ENCODE measurements around the gene B9D1. TPM values are rescaled to one million over a fixed set of nuclear protein-coding genes. Genes with fewer than 3 reads are reported as not detected.

Gene B9D1
- total and polyA plus RNA-seq, 2 of the 13 experiments (the other 11 are each of a cell fraction or from before 2014, with no cell fraction given) = 27.7 to 31.1 TPM

DNA sequence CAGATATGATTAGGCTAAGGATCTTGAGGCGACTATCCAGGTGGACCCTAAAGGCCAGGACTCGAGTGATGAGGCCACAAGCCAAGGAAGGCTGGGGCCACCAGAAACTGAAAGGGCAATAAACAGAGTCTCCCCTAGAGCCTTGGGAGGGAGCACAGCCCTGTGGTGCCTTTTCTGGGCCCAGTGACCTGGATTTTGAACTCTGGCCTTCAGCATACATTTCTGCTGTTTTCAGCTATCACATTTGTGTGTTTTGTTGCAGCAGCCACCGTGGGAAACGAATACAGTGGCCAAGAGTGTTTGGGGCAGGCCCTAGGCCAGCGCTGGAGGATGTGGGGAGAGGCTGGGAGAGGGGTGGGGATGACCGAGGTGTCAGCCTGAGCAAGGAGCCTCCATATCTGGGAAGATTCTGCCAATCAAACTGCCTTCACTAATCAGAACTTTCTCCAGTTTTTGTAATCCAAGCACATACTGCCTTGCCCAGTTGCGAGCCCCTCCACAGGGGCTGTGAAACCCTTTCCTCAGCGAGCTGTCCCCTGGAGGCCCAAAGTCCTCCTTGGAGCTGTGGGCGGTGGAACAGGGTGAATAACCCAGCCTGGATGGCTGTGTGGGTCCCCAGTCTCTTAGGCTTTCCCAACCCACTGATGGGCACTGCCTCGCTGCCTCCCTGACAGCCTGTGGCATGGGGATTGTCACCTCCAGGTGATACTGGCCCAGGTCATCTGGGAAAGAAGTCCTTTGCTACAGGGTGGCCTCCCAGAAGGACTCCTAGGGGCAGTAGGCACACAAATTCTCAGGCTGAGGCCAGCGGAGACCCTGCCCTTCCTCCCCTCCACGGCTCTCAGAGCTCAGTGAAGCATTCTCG is 16.8 kb downstream of the B9D1 start (continued):
- TF ChIP-seq ZNF12 (CRISPR knock-in tag; IDR thresholded peaks at IDR 0.05) = peak; percentile 74; the same call in 1 of the 2 replicates
- TF ChIP-seq, protein P1, sequence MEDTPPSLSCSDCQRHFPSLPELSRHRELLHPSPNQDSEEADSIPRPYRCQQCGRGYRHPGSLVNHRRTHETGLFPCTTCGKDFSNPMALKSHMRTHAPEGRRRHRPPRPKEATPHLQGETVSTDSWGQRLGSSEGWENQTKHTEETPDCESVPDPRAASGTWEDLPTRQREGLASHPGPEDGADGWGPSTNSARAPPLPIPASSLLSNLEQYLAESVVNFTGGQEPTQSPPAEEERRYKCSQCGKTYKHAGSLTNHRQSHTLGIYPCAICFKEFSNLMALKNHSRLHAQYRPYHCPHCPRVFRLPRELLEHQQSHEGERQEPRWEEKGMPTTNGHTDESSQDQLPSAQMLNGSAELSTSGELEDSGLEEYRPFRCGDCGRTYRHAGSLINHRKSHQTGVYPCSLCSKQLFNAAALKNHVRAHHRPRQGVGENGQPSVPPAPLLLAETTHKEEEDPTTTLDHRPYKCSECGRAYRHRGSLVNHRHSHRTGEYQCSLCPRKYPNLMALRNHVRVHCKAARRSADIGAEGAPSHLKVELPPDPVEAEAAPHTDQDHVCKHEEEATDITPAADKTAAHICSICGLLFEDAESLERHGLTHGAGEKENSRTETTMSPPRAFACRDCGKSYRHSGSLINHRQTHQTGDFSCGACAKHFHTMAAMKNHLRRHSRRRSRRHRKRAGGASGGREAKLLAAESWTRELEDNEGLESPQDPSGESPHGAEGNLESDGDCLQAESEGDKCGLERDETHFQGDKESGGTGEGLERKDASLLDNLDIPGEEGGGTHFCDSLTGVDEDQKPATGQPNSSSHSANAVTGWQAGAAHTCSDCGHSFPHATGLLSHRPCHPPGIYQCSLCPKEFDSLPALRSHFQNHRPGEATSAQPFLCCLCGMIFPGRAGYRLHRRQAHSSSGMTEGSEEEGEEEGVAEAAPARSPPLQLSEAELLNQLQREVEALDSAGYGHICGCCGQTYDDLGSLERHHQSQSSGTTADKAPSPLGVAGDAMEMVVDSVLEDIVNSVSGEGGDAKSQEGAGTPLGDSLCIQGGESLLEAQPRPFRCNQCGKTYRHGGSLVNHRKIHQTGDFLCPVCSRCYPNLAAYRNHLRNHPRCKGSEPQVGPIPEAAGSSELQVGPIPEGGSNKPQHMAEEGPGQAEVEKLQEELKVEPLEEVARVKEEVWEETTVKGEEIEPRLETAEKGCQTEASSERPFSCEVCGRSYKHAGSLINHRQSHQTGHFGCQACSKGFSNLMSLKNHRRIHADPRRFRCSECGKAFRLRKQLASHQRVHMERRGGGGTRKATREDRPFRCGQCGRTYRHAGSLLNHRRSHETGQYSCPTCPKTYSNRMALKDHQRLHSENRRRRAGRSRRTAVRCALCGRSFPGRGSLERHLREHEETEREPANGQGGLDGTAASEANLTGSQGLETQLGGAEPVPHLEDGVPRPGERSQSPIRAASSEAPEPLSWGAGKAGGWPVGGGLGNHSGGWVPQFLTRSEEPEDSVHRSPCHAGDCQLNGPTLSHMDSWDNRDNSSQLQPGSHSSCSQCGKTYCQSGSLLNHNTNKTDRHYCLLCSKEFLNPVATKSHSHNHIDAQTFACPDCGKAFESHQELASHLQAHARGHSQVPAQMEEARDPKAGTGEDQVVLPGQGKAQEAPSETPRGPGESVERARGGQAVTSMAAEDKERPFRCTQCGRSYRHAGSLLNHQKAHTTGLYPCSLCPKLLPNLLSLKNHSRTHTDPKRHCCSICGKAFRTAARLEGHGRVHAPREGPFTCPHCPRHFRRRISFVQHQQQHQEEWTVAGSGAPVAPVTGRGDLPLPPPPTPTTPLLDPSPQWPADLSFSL (CRISPR knock-in tag; IDR thresholded peaks at IDR 0.05) = no peak
- TF ChIP-seq, protein P2, sequence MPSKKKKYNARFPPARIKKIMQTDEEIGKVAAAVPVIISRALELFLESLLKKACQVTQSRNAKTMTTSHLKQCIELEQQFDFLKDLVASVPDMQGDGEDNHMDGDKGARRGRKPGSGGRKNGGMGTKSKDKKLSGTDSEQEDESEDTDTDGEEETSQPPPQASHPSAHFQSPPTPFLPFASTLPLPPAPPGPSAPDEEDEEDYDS (CRISPR knock-in tag; IDR thresholded peaks at IDR 0.05) = no peak
- no peak for TF ChIP-seq JARID2 (CRISPR knock-in tag; IDR thresholded peaks at IDR 0.05; ENCODE audit: insufficient replicate concordance)
- no peak for TF ChIP-seq ZNF44 (CRISPR knock-in tag; IDR thresholded peaks at IDR 0.05)
- TF ChIP-seq, protein P3, sequence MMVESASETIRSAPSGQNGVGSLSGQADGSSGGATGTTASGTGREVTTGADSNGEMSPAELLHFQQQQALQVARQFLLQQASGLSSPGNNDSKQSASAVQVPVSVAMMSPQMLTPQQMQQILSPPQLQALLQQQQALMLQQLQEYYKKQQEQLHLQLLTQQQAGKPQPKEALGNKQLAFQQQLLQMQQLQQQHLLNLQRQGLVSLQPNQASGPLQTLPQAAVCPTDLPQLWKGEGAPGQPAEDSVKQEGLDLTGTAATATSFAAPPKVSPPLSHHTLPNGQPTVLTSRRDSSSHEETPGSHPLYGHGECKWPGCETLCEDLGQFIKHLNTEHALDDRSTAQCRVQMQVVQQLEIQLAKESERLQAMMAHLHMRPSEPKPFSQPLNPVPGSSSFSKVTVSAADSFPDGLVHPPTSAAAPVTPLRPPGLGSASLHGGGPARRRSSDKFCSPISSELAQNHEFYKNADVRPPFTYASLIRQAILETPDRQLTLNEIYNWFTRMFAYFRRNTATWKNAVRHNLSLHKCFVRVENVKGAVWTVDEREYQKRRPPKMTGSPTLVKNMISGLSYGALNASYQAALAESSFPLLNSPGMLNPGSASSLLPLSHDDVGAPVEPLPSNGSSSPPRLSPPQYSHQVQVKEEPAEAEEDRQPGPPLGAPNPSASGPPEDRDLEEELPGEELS (CRISPR knock-in tag; IDR thresholded peaks at IDR 0.05) = peak; percentile 48
- peak; percentile 36; the same call in 1 of the 2 replicates for TF ChIP-seq GATAD2A (CRISPR knock-in tag; IDR thresholded peaks at IDR 0.05)
- TF ChIP-seq ZNF367 (CRISPR knock-in tag; IDR thresholded peaks at IDR 0.05; ENCODE audit: borderline replicate concordance) = no peak
- TF ChIP-seq CHCHD3 (CRISPR knock-in tag; IDR thresholded peaks at IDR 0.05) = no peak
- TF ChIP-seq, protein P4, sequence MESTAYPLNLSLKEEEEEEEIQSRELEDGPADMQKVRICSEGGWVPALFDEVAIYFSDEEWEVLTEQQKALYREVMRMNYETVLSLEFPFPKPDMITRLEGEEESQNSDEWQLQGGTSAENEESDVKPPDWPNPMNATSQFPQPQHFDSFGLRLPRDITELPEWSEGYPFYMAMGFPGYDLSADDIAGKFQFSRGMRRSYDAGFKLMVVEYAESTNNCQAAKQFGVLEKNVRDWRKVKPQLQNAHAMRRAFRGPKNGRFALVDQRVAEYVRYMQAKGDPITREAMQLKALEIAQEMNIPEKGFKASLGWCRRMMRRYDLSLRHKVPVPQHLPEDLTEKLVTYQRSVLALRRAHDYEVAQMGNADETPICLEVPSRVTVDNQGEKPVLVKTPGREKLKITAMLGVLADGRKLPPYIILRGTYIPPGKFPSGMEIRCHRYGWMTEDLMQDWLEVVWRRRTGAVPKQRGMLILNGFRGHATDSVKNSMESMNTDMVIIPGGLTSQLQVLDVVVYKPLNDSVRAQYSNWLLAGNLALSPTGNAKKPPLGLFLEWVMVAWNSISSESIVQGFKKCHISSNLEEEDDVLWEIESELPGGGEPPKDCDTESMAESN (CRISPR knock-in tag; conservative IDR thresholded peaks at IDR 0.05) = 0 out of 2 replicates have a peak, but pooled peaks have one; percentile 27
- 0 out of 2 replicates have a peak, but pooled peaks have one; percentile 40 for TF ChIP-seq SPEN (CRISPR knock-in tag; IDR thresholded peaks at IDR 0.05; ENCODE audit: low read depth)
- no peak for TF ChIP-seq TBX3 (IDR thresholded peaks at IDR 0.05; ENCODE audit: borderline replicate concordance)
- TF ChIP-seq LCORL (IDR thresholded peaks at IDR 0.05) = no peak
- TF ChIP-seq LCORL (CRISPR knock-in tag; IDR thresholded peaks at IDR 0.05) = peak; percentile 11; the same call in 1 of the 2 replicates
- no peak for TF ChIP-seq MATR3 (CRISPR knock-in tag; IDR thresholded peaks at IDR 0.05)
- TF ChIP-seq, protein P5, sequence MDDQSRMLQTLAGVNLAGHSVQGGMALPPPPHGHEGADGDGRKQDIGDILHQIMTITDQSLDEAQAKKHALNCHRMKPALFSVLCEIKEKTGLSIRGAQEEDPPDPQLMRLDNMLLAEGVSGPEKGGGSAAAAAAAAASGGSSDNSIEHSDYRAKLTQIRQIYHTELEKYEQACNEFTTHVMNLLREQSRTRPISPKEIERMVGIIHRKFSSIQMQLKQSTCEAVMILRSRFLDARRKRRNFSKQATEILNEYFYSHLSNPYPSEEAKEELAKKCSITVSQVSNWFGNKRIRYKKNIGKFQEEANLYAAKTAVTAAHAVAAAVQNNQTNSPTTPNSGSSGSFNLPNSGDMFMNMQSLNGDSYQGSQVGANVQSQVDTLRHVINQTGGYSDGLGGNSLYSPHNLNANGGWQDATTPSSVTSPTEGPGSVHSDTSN (CRISPR knock-in tag; IDR thresholded peaks at IDR 0.05; ENCODE audit: borderline replicate concordance) = no peak
- TF ChIP-seq ZNF878 (CRISPR knock-in tag; IDR thresholded peaks at IDR 0.05) = no peak
